GM19328 (cell line): ENCODE results near the gene PKDREJ.
"Not testable (repeated sequence)": the region's sequence is repeated elsewhere in the genome, so short reads cannot be mapped to it uniquely, and the experiment has no call there.

Experiments
- ATAC-seq: cut with Tn5 transposase; IDR thresholded peaks from one replicate; pipeline ENCODE4 v1.9.1; 2021; ENCODE audit warnings: mild to moderate bottlenecking, moderate library complexity; ENCODE audit not compliant: unreplicated experiment

The PKDREJ gene

DNA sequence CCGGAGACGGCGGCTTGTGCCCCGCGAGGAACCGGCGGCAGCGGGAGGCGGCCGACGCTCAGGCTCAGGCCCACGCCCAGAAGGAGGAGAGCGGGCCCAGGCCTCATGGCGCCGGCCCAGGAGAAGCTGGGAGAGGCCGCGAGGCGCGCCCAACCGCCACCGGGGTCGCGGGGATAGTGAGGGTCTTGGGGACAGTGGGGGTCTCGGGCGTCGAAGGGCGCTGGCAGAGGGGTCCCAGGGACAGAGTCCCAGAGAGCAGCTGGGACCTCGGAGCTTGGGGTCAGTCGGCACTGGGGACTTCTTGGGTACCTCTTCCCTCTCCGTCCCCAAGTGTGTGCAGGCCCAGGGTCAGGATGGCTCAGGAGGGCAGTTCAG is at the start of gene PKDREJ:
TSS of gene PKDREJ (minus strand) at position 128 of the 375 bp plus-strand sequence. CDS start at position 107, 21 bp downstream.
- ATAC-seq: no peak

- ATAC-seq: not testable (repeated sequence)
These were observed 49.7 kb upstream of the PKDREJ start for GRCh38 chr22:46312848-46313247.

DNA sequence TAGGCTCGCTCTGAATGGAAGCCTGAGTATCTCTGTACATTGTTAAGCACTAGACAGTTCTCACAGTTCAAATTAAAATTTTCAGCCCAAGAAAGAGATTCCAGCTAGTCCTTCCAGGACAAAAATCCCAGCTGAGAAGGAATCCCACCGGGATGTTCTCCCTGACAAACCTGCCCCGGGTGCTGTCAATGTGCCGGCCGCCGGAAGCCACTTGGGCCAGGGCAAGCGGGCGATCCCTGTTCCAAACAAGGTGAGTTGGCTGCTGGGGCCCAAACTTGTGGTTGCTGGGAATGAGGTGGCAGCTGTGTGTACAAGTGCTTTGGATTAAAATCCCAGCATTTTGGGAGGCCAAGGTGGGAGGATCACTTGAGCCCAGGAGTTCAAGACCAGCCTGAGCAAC is 48.9 kb upstream of the PKDREJ start:
- ATAC-seq: no peak

- ATAC-seq: no peak
These were observed 46.5 kb upstream of the PKDREJ start for GRCh38 chr22:46309526-46310085.

DNA sequence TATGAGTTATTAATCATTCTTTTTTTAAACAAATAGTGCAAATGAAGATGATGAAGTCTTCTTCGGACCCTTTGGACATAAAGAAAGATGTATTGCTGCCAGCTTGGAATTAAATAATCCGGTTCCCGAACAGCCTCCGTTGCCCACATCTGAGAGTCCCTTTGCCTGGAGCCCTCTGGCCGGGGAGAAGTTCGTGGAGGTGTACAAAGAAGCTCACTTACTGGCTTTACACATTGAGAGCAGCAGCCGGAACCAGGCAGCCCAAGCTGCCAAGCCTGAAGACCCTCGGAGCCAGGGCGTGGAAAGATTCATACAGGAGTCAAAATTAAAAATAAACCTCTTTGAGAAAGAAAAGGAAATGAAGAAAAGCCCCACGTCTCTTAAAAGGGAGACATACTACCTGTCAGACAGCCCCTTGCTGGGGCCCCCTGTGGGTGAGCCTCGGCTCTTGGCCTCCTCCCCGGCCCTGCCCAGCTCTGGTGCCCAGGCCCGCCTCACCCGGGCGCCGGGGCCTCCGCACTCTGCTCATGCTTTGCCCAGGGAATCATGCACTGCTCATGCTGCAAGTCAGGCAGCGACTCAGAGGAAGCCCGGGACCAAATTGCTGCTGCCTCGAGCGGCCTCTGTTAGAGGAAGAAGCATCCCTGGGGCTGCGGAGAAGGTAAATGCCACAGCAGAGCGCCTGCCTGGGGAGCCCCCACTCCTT is 45.3 kb upstream of the PKDREJ start:
- no peak for ATAC-seq

- no peak for ATAC-seq
These were observed 40.3 kb upstream of the PKDREJ start for GRCh38 chr22:46303347-46303965.

GRCh38 chr22:46300491-46300890 is 37.3 kb upstream of the PKDREJ start:
- ATAC-seq: no peak

- no peak for ATAC-seq
These were observed 36.0 kb upstream of the PKDREJ start for GRCh38 chr22:46299101-46299500.

GRCh38 chr22:46297151-46297812 is 34.1 kb upstream of the PKDREJ start:
- no peak for ATAC-seq

DNA sequence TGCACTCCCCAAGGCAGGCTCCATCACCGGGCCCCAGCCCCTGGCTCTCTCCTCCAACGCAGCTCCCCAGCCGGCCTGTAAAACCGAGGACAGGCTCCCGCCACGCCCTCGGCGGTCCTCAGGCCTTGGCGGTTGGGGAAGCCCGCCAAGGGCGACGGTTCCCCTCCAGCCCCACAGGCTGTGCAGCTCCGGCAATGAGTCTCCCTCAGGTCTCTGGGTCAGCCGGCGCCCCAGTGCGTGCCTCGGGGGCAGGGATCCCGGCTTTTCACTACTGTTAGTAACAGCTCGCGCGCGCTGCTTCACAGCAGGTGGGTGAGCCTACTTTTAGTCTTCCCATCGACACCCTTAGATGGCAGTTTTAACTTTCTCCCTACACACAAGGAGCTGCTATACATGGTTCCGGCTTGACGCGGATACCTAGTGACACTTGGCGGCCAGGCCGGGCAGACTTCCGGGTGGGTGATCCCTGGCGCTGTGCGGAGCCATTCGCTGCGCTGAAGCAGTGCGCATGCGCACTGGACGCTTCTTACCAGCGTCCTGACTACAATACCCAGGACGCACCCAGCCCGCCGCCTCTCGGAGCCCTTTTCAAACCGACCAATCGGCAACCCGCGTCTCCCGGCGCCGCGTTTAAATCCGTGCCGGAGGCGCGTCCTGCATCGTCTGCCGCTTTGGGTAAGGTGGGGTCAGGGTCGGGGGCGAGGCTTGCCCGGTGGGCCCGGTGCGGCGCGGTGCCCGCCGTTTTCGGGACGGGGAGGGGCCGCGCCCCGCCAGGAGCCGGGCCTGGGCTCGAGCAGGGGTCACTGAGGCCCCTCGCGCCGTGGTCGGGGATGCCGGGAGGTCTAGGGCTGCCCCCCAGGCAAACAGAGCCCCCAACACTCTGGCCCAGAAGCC is 33.4 kb upstream of the PKDREJ start, which contains the start of gene GTSE1:
TSS of gene GTSE1 (plus strand) at position 614 of the 894 bp plus-strand sequence. CDS start 531 bp downstream, outside the sequence.
- peak; percentile 90 for ATAC-seq

DNA sequence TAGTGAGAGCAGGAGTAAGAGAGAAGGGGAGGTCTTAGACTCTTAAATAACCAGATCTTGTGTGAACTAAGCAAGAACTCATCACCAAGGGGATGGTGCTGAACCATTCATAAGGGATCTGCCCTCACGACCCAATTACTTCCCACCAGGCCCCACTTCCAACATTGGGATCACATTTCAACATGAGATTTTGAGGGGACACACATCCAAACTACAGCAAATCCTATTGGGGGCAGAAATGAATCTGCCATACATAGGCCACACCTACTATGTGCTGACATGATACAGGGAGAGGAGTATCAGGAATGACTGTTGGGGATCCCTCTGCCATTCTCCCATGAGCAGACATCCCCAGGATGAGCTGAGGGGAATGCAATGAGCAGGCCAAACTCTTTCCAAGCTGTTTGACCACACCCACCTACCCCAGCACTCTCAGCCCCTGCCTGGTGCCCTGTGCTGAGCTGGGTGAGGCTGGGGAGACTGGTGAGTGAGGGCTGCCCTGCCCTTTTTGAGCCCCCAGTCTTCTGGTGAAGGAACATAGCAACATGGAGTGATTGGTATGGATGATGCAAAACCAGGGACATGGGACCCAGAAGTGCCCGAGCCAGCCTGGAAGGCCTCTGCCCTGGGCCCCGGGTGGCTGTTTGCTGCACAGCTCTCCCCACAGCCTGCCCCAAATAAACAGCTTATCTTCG is 32.3 kb upstream of the PKDREJ start:
- no peak for ATAC-seq

GRCh38 chr22:46294784-46295183 is 31.6 kb upstream of the PKDREJ start:
- no peak for ATAC-seq

GRCh38 chr22:46293577-46294260 is 30.6 kb upstream of the PKDREJ start:
- ATAC-seq: no peak

DNA sequence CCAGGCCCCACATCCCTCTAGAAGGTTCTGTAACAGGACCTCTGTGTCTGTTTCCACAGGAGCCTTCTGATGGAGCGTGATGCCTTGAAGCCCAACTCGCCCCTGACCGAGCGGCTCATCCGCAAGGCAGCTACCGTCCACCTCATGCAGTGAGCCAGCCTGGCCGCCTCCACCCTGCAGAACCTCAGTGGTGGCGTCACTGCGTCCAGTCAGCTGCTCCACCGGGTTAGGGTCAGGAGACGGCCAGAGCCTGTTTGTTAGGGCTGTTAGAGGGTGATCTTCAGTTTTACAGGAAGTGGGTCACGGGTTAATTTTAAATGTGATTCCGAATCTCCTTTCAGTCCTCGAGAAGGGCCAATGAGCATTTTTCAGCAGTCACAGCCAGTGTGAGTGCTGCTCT is 29.6 kb upstream of the PKDREJ start:
- no peak for ATAC-seq

DNA sequence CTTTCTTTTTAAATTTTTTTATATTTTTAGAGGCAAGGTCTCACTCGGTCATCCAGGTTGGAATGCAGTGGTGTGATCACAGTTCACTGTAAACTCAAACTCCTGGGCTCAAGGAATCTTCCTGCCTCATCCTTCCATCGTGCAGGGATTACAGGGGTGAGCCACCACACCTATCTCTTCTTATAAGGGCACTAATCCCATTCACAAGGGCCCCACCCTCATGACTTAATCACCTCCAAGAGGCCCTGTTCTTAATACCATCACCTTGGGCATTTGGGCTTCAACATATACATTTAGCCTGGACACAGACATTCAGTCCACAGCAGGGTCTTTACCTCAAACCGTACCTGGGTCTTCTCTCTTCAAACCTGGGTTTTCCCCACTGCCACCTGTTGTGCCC is 29.0 kb upstream of the PKDREJ start:
- ATAC-seq: no peak

- ATAC-seq: no peak
These were observed 28.0 kb upstream of the PKDREJ start for GRCh38 chr22:46290843-46291785.

DNA sequence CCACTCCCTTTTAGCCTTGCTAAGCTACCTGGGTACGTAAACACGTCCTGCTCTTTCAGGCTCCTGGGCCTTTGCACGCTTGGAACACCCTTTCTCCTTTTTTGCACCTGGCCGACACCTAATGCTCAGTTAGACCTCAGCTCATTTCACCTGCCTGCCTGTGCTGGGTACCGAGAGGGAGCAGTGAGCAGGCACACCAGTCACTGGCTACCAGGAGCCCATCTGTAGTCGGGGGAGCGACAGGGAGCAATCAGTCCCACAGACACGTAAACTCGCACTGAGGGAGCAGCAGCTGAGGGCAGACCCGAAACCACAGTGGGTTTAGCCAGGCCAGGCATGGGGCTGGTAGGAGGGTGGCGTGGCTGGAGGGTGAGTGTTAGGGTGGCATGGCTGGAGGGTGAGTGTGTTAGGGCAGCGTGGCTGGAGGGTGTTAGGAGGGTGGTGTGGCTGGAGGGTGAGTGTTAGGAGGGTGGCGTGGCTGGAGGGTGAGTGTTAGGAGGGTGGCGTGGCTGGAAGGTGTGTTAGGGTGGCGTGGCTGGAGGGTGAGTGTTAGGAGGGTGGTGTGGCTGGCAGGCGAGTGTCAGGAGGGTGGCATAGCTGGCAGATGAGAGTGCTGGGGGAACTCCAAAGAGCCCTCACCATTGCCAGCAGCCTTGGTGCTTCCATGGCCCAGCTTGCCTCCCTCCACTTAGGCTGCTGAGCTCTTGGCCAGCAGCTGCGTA is 27.1 kb upstream of the PKDREJ start:
- no peak for ATAC-seq
